Hepatocyte (in vitro differentiated cells): ENCODE data around the gene TRPC4AP.

ENCODE experiments used
- EZH2 ChIP-seq: fragments of 200-600 bp; sonication (generic); IDR thresholded peaks from 2 replicates; pipeline ENCODE4 v1.6.1; 2016; ENCODE audit warnings: antibody characterized with exemption, mild to moderate bottlenecking, borderline replicate concordance
- EZH2phosphoT487 ChIP-seq: fragments of 200-600 bp; sonication (generic); IDR thresholded peaks from one replicate; pipeline ENCODE4 v1.6.1; 2018; ENCODE audit warnings: antibody characterized with exemption, mild to moderate bottlenecking, low read depth, moderate library complexity; ENCODE audit not compliant: unreplicated experiment, severe bottlenecking
- TF ChIP-seq, protein P1 (sequence below): fragments of 200-600 bp; sonication (generic); IDR thresholded peaks from 2 replicates; pipeline ENCODE4 v1.5.1; 2016; ENCODE audit warnings: antibody characterized with exemption, mild to moderate bottlenecking; ENCODE audit not compliant: poor library complexity

DNA sequence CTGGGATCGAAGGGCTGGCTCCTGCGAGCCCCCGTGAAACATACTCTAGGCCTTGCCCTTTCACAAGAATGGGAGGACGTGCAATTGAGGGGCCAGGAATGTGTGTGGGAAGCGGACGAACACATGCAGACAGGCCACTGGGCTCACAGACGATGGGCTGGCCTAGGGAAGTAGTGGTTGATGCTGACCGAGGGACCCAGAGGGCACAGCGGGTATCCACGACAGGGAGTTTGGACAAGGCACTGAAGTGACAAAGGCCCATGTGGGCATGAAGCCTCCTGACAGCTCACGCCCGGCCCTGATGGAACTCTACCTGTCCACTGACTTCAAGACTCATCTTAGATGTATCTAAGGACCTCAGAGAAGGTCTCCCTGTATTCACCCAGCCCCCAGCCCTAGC lies 84.7 kb downstream of the TRPC4AP start:
- TF ChIP-seq, protein P1, sequence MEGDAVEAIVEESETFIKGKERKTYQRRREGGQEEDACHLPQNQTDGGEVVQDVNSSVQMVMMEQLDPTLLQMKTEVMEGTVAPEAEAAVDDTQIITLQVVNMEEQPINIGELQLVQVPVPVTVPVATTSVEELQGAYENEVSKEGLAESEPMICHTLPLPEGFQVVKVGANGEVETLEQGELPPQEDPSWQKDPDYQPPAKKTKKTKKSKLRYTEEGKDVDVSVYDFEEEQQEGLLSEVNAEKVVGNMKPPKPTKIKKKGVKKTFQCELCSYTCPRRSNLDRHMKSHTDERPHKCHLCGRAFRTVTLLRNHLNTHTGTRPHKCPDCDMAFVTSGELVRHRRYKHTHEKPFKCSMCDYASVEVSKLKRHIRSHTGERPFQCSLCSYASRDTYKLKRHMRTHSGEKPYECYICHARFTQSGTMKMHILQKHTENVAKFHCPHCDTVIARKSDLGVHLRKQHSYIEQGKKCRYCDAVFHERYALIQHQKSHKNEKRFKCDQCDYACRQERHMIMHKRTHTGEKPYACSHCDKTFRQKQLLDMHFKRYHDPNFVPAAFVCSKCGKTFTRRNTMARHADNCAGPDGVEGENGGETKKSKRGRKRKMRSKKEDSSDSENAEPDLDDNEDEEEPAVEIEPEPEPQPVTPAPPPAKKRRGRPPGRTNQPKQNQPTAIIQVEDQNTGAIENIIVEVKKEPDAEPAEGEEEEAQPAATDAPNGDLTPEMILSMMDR: no peak
- TF ChIP-seq EZH2phosphoT487: no peak
- TF ChIP-seq EZH2: no peak
